PC-9 (cell line): Measurements from ENCODE around the gene TPSG1. TPM values are rescaled to one million over a fixed set of nuclear protein-coding genes. Genes with fewer than 3 reads are reported as not detected.

Experiments used
- BruUV-seq: library from RNA; stranded (reverse); fragments of 400-500 nt; replicated peaks from 2 replicates; lab custom pipeline; 2021; lab: Mats Ljungman, UMichigan
- CTCF ChIA-PET: fragments of 300-600 bp; sonication (Branson Sonifier 250); formaldehyde crosslinking; loops from one replicate; lab custom pipeline; 2022; ENCODE audit warnings: antibody characterized with exemption; lab: Charles Lee
- POLR2A ChIA-PET: fragments of 300-600 bp; sonication (Branson Sonifier 250); formaldehyde crosslinking; loops from one replicate; lab custom pipeline; 2022; ENCODE audit warnings: antibody characterized with exemption; ENCODE audit not compliant: unreplicated experiment; lab: Charles Lee
- DNase-seq, 2 experiments: peaks; one replicate each; pipeline versions ENCODE4 v3.0.0 to v3.0.0-alpha.2; 2015 to 2022; ENCODE audit warnings: mixed read lengths in 1 of 2
- H2AFZ ChIP-seq: fragments of 200-600 bp; sonication (generic); 2 replicates; pipeline ENCODE4 v1.8.1; 2017; ENCODE audit warnings: antibody characterized with exemption
- H3F3A ChIP-seq: fragments of 200-600 bp; sonication (generic); 2 replicates; pipeline ENCODE4 v1.8.1; 2017; ENCODE audit warnings: antibody characterized with exemption, mild to moderate bottlenecking, low read depth; ENCODE audit not compliant: insufficient read depth
- H3K27ac ChIP-seq: fragments of 200-600 bp; sonication (generic); 2 replicates; pipeline ENCODE4 v1.6.1; 2016; ENCODE audit warnings: mixed run types
- H3K27me3 ChIP-seq: fragments of 200-600 bp; sonication (generic); 2 replicates; pipeline ENCODE4 v1.6.1; 2016; ENCODE audit warnings: low read depth, mixed run types; ENCODE audit not compliant: insufficient read depth
- H3K36me3 ChIP-seq: fragments of 200-600 bp; sonication (generic); 2 replicates; pipeline ENCODE4 v1.6.1; 2016; ENCODE audit warnings: low read depth, mixed run types
- H3K4me1 ChIP-seq: fragments of 200-600 bp; sonication (generic); replicated peaks from 2 replicates; pipeline ENCODE4 v1.6.1; 2016; ENCODE audit warnings: mixed run types; ENCODE audit not compliant: insufficient read depth
- H3K4me2 ChIP-seq: fragments of 200-600 bp; sonication (generic); 2 replicates; pipeline ENCODE4 v1.6.1; 2017; ENCODE audit warnings: mixed run types
- H3K4me3 ChIP-seq: fragments of 200-600 bp; sonication (generic); 2 replicates; pipeline ENCODE4 v1.6.1; 2016; ENCODE audit warnings: mixed run types
- H3K79me2 ChIP-seq: fragments of 200-600 bp; sonication (generic); 2 replicates; pipeline ENCODE4 v1.6.1; 2017; ENCODE audit warnings: low read depth, mixed run types
- H3K9me2 ChIP-seq: fragments of 200-600 bp; sonication (generic); 2 replicates; pipeline ENCODE4 v1.8.1; 2017; ENCODE audit warnings: mild to moderate bottlenecking; ENCODE audit not compliant: insufficient read depth
- H3K9me3 ChIP-seq: fragments of 200-600 bp; sonication (generic); 2 replicates; pipeline ENCODE4 v1.8.1; 2016; ENCODE audit warnings: low read depth; ENCODE audit not compliant: insufficient read depth
- H4K20me1 ChIP-seq: fragments of 200-600 bp; sonication (generic); 2 replicates; pipeline ENCODE4 v1.8.1; 2017; ENCODE audit not compliant: insufficient read depth
- CTCF ChIP-seq: fragments of 200-600 bp; sonication (generic); conservative IDR thresholded peaks from 2 replicates; pipeline ENCODE4 v1.6.1; 2017; ENCODE audit warnings: mixed run types, antibody characterized with exemption, mild to moderate bottlenecking, moderate library complexity
- EZH2 ChIP-seq: fragments of 200-600 bp; sonication (generic); IDR thresholded peaks from 2 replicates; pipeline ENCODE4 v1.8.0; 2017; ENCODE audit warnings: antibody characterized with exemption, low read depth
- intact Hi-C: fragments of 100-400 bp; cut with micrococcal nuclease; formaldehyde crosslinking; loops from one replicate; pipeline ENCODE4 v1.10.0; 2022; ENCODE audit not compliant: unreplicated experiment
- total RNA-seq: library from RNA; stranded (reverse); gene quantifications from 2 replicates; pipeline ENCODE4 v1.2.3, GENCODE V29; 2021

The TPSG1 gene
- total RNA-seq, 1 experiment from 2014 or later, result not detected

- DNase-seq, result peak in 1 of 2 experiments; percentile 45
- Histone ChIP-seq H3F3A (0 out of 2 replicates have a peak, but pooled peaks cover under 1% of the 10 kb centered on the region), H4K20me1 (no peaks in the 10 kb centered on the region), H3K27ac (no peak overlapping the region), H3K4me3 (peak overlapping the region; percentile 54; the same call in 1 of the 2 replicates), H3K9me2 (no peaks in the 10 kb centered on the region), H3K36me3 (no peaks in the 10 kb centered on the region), H3K79me2 (no peaks in the 10 kb centered on the region), H3K4me1 (no peaks in the 10 kb centered on the region; the same call in 1 of the 2 replicates), H3K4me2 (peak overlapping the region; percentile 86), H3K9me3 (no peaks in the 10 kb centered on the region), H2AFZ (peak overlapping the region; percentile 66; the same call in 1 of the 2 replicates), H3K27me3 (peaks cover 51% of the 10 kb centered on the region)
- intact Hi-C loops, result loop anchor here (2.0 kb wide), 1 partner anchor 38 kb away; no protein-coding TSS in a partner anchor
- ChIA-PET POLR2A (no interaction called here), CTCF (no interaction called here)
- TF ChIP-seq CTCF (no peak), EZH2 (no peak)
- BruUV-seq, result no TSS peak
Observed at GRCh38 chr16:1258906-1259759, 34.1 kb upstream of the TPSG1 start.

DNA sequence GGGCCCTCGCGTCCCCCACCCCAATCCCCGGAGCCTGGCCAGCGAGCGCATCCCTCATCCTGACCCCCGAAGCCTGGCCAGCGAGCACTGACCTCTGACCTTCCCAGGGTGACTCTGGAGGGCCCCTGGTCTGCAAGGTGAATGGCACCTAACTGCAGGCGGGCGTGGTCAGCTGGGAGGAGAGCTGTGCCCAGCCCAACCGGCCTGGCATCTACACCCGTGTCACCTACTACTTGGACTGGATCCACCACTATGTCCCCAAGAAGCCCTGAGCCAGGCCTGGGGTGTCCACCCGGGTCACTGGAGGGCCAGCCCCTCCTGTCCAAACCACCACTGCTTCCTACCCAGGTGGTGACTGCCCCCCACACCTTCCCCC is 33.1 kb upstream of the TPSG1 start:
- CTCF ChIA-PET, result no interaction called here

More for the DNA sequence above, 33.1 kb upstream of the TPSG1 start:
- no peaks in the 10 kb centered on the region; the same call in 1 of the 2 replicates for H3K4me1 ChIP-seq
- peak; percentile 60 to 65 for DNase-seq
- H3F3A ChIP-seq, result no peaks in the 10 kb centered on the region
- H3K4me3 ChIP-seq, result no peak overlapping the region
- POLR2A ChIA-PET, result interaction anchor here (0.6 kb wide), 1 partner anchor 235 kb away, joined by 3 read pairs; the partner anchor contains the start of gene TELO2
- no peaks in the 10 kb centered on the region for H3K9me3 ChIP-seq
- no peak overlapping the region for H3K4me2 ChIP-seq
- no peaks in the 10 kb centered on the region for H3K9me2 ChIP-seq
- H3K27me3 ChIP-seq, result peaks cover 44% of the 10 kb centered on the region
- no peaks in the 10 kb centered on the region for H3K79me2 ChIP-seq
- H3K36me3 ChIP-seq, result no peaks in the 10 kb centered on the region
- BruUV-seq, result no TSS peak
- no peak overlapping the region for H2AFZ ChIP-seq
- intact Hi-C loops, result loop anchor here (2.0 kb wide), 1 partner anchor 39 kb away; no protein-coding TSS in a partner anchor
- H4K20me1 ChIP-seq, result no peaks in the 10 kb centered on the region
- H3K27ac ChIP-seq, result no peak overlapping the region
- TF ChIP-seq EZH2 (no peak), CTCF (no peak)
